GM21423 (cell line): ENCODE results near the gene SULT2A1.
"Not testable (repeated sequence)": the region's sequence is repeated elsewhere in the genome, so short reads cannot be mapped to it uniquely, and the experiment has no call there.

Experiments
- ATAC-seq: cut with Tn5 transposase; IDR thresholded peaks from one replicate; pipeline ENCODE4 v1.9.1; 2021; ENCODE audit warnings: mild to moderate bottlenecking, moderate library complexity; ENCODE audit not compliant: unreplicated experiment

The SULT2A1 gene, protein sequence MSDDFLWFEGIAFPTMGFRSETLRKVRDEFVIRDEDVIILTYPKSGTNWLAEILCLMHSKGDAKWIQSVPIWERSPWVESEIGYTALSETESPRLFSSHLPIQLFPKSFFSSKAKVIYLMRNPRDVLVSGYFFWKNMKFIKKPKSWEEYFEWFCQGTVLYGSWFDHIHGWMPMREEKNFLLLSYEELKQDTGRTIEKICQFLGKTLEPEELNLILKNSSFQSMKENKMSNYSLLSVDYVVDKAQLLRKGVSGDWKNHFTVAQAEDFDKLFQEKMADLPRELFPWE

DNA sequence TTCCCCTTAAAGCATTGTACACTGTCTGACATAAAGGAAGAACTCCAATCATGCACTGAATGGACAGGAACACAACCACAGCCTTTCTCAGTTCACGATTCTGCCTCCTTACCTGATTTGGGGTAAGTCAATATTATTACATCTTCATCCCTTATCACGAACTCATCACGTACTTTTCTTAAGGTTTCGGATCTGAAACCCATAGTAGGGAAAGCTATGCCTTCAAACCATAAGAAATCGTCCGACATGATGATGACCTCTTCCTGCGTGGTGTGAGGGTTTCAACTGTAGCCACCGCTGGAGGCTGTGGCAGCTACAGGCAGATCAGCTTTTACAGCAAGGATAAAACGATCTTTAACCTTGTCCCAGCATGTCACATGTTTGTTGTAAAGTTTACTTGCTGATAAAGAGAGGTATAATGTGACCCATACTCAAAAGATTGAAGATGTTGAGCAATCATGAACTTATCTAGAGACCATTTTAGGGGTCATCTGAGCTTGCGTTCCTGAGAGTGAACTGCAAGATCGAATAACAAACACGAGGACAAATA is at the start of gene SULT2A1:
Gene SULT2A1, minus strand, starts transcription at position 306 of the 550 bp plus-strand sequence. Its CDS starts 58 bp downstream, at position 248.
- ATAC-seq: no peak

DNA sequence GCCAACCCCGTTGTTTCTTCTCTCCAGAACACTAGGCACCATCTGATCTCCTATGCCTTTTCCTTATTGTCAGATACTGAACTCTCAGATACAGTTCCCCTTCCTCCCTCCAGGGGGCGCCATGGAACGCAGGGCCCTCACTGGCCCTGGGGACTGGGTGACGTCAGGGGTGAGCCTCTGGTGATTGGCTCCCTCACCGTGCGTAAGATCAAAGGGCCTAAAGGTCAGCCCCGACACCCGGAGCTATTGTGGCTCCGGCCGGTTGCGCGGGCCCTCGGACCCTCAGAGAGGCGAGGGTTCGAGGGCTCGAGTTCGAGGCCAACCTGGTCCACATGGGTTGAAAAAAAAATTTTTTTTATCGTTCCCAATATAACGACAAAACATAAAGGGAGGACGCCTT is 42.5 kb upstream of the SULT2A1 start:
- not testable (repeated sequence) for ATAC-seq

DNA sequence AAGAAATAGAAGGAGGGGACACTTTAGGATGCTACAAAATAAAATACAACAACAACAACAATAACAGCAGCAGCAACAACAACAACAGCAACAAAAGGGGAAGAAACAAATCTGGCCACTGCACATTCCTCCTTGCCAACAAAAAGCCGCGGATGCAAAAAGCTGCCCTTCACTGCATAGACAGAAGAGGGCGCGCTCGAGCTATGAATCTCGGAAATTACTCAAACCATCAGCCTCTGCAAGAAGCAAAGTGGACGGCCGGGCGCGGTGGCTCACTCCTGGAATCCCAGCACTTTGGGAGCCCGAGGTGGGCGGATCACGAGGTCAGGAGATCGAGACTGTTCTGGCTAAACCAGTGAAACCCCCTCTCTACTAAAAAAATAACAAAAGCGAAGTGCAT is 34.0 kb upstream of the SULT2A1 start:
- not testable (repeated sequence) for ATAC-seq

DNA sequence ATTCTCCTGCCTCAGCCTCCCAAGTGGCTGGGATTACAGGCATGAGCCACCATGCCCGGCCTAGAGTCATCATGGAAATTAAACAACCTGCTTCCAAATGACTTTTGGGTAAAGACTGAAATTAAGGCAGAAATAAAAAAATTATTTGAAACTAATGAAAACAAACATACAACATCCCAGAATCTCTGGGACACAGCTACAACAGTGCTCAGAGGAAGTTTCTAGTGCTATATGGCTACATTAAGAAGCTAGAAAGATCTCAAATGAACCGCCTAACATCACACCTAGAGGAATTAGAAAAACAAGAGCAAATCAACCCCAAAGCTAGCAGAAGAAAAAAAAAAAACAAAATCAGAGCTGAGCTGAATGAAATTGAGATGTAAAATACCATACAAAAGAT is 24.1 kb upstream of the SULT2A1 start:
- ATAC-seq: not testable (repeated sequence)

DNA sequence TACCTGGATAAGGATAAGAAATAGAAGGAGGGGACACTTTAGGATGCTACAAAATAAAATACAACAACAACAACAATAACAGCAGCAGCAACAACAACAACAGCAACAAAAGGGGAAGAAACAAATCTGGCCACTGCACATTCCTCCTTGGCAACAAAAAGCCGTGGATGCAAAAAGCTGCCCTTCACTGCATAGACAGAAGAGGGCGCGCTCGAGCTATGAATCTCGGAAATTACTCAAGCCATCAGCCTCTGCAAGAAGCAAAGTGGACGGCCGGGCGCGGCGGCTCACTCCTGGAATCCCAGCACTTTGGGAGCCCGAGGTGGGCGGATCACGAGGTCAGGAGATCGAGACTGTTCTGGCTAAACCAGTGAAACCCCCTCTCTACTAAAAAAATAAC is 23.2 kb upstream of the SULT2A1 start:
- not testable (repeated sequence) for ATAC-seq

DNA sequence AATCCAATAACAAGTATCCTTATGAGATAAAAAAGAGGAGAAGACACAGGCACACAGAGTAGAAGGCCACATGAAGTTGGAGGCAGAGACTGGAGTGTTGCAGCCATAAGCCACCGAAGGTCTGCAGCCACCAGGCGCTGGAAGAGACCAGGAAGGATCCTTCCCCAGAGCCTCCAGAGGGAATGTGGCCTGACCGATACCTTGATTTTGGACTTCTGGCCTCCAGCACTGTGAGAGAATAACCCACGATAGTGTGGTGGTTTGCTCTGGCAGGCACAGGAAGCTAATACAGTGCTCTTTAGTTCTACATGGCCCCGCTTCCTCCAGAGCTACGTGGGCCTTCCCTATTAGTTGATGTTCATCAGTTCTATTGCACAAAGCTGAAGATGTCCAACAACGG is 15.3 kb upstream of the SULT2A1 start:
- no peak for ATAC-seq

DNA sequence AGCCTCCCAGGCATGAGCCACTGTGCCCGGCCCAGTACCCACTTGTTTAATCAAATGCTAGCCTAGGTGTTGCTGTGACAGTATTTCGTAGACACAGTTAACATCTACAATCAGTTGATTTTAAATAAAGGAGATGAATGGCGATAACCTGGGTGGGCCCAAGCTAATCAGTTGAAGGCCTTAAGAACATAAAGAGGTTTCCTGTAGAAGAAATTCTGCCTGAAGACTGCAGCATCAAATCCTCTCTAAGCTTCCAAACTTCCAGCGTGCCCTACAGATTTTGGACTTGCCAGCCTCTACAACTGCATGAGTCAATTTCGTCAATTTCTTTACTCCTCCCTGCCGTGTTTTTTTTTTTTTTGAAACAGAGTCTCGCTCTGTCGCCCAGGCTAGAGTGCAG is 13.2 kb upstream of the SULT2A1 start:
- no peak for ATAC-seq

DNA sequence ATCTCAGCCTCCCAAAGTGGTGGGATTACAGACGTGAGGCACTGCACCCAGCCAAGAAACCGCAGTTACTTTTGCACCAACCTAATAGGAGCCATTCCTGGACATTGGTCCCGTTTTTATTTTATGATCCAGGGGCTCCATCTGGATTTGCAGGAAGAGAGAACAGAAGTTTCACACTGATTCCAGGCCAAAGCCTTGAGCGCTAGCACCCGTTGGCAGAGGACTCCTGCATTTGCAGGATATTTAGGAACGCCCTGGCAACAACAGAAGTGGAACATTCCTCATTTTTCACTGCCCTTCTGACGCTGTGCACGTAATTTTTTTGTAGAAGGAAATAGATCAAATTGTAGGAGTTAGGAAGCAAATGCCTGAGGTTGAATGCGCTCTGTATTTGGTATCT is 11.7 kb upstream of the SULT2A1 start:
- no peak for ATAC-seq

DNA sequence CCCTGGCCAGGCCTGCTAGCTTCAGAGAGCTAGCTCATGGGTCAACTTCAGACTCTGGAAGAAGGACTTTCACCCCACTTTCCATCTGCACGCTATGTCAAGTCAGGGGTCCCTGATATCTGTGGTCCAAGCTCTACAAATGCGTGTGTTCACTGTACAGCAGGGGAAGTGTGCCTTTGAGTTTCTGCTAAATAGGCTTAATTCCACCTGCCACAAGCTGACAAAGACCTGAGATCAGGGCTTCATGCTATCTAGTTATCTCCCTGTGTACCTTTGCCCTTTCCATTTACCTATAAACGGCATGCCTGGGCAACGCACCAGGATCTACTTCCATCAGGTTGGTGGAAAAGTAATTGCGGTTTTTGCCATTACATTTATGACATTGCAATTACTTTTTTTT is 10.7 kb upstream of the SULT2A1 start:
- no peak for ATAC-seq

DNA sequence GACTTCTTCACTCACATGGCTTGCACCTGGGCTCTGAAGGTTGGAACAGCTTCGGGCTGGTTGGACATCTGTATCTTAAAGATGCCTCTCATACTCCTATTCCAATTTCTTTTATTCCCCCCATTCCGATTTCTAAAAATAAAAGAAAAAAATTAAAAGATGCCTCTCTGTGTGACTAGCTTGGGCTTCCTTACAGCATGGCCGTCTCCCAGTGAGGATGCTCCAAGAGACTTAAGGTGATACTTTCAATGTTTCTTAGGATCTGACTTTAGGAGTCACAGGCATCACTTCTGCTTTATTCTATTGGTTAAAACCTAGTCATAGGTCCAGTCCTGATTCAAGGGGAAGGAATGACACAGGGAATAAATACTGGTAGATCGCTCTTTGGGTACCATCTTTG is 9.9 kb upstream of the SULT2A1 start:
- ATAC-seq: no peak

DNA sequence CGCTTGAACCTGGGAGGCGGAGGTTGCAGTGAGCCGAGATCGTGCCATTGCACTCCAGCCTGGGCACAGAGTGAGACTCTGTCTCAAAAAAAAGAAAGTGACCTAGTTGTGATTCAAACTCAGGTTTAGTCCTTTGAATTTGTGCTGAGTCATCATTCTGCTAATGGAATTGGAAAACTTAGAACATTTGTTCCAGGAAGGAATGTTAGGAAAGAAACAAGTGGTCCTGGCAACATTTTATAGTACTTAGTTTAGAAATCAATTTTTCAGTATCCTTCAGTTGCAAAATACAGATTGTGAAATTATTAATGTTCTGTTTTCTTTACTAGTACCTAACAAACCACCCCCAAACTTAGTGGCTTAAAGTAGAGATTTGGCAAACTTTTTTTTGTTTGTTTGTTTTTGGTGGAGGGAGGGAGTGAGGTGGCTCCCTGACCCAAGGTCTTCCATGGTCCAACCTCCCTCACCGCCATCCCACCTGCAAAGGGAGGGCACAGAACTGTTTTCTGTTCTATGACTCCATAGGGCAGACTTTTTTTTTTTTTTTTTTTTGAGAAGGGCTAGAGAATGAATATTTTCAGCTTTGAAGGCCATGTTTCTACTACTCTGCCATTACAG is 9.2 kb upstream of the SULT2A1 start:
- no peak for ATAC-seq

DNA sequence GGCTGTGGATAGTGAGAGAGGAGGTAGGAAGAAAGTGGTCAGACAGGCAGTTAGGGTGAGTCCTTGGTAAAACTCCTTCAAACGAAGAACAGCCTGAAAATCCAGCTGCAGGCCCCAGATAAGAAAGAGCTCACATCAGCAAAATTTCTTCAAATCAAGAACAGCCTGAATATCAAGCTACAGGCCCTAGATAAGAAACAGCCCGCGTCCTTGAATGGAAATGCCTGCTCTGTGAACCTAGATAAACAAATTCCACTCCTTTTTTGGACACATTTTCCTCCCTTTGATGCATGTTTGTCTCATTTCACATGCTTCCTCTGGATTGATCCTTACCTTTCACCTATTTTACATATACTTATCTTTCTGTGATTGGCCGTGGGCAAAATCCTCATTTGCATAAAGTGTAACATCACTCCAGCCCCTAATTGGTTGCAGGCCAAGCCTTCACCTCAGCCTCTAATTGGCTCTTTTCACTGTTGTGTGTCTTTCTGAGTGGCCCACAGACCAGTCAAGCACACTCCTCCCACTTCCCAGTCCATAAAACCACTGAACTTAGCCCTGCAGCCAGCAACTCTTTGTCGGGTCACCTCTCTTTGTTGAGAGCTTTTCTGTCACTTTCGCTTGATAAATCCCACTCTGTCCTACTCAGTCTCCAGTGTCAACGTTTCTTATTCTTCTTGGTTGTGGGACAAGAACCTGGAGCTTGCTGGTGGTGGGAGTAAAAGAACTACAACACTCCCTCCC is 6.0 kb upstream of the SULT2A1 start:
- ATAC-seq: no peak

DNA sequence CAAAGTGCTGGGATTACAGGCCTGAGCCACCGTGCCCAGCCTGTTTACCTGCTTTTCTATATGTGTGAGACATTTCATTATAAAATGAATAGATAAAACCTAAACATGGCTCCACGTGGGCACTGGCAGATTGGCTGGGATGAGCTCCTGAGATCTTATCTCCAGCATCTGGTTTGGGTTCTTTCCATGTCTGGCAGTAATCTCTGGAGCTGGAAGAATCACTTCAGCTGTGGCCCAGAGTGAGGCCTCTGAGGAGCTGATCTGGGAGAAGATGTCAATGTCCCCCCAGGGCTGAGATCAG is 5.5 kb upstream of the SULT2A1 start:
- ATAC-seq: no peak

DNA sequence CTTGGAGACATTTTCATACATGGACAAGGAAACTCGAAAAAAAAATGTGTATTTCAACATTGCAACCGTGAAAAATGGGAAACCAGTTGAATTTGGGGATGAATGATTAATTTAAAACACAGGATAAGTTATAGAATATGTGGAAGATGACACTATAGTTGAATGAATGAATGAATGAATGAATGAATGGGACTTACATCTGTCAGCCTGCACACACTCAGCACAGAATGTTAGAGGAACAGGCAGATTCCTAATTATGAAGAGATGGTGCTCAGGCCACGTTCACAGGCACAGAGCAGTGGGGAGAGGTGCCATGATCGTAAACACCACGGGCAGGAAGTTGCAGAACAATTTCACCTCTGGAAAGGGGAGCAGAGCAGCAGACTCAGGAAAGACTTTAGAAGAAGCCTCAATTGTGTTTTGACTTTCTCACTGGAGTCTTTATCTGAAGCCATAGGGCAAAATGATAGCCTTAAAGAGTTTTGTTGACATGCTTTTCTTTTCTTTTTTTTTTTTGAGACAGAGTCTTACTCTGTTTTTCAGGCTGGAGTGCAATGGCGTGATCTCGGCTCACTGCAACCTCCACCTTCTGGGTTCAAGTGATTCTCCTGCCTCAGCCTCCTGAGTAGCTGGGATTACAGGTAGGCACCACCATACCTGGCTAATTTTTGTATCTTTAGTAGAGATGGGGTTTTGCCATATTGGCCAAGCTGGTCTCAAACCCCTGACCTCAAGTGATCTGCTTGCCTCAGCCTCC is 4.9 kb upstream of the SULT2A1 start:
- no peak for ATAC-seq

DNA sequence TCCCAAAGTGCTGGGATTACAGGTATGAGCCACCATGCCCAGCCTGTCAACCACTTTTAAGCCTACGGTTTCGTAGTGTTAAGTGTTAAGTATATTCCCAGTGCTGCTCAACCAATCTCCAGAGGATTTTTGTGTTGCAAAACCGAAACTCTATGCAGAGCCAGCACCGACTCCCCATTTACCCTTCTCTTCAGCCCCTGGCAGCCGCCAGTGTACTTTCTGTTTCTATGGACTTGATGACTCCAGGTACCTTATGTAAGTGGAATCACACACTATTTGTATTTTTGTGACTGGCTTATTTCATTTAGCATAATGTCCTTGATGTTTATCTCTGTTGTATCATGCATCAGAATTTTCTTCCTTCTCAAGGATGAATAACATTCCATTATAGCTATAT is 1.1 kb downstream of the SULT2A1 start:
- no peak for ATAC-seq

DNA sequence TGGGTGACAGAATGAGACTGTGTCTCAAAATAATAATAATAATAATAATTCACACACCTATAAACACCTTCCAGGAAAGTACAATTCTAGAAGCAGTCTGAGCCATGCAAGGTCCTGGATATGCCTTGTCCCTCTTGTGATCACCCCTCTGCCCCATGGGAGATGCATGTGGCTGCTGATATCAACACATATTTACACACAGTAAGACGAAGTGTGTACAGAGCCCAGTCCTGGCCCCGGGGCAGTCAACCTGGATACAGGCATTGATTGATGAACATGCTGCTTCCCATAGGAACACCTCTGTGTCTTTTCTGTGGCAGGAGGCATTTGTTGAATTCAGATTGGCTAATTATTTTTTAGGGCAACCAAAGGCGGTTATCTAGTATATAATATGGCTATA is 3.2 kb downstream of the SULT2A1 start:
- ATAC-seq: no peak

DNA sequence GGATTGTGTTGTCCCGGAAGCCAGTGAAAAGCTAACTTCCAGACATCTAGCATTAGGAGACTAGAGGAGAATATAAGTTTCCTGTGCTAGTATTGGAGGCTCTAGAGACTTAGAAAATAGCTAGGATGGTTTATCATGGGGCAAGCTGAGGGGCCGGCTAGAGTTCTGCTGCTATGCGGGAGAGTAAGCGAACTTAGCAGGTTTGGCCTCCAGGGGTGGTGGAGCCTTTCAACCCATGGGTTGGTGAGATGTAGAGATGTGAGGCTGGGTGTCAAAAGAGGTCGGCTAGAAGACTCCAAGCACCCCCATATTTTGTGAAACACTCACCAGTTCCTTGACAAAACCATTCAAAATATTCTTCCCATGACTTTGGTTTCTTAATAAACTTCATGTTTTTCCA is 4.4 kb downstream of the SULT2A1 start:
- ATAC-seq: no peak

DNA sequence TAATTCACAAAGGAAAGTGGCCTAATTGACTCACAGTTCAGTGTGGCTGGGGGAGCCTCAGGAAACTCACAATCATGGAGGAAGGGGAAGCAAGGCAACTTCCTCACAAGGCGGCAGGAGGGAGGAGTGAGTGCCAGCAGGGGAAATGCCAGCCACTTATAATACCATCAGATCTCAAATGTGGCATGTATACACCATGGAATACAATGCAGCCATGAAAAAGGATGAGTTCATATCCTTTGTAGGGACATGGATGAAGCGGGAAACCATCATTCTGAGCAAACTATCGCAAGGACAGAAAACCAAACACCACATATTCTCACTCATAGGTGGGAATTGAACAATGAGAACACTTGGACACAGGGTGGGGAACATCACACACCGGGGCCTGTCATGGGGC is 6.7 kb downstream of the SULT2A1 start:
- not testable (repeated sequence) for ATAC-seq

DNA sequence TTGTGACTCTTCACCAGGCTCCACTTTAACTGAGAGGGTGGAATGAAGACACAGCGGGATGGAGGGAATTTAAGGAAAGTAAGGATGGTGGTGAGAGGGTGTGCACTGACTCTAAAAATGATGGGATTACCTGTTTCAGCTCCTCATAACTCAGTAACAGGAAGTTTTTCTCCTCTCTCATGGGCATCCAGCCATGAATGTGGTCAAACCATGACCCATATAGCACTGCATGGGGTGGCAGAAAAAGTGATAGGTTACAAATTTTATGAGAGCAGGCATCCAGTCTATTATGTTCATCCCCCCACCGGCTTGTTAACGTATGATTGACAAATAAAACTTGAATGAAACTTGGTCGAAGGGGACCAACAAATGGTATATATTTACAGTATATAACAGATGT is 7.2 kb downstream of the SULT2A1 start:
- ATAC-seq: no peak

DNA sequence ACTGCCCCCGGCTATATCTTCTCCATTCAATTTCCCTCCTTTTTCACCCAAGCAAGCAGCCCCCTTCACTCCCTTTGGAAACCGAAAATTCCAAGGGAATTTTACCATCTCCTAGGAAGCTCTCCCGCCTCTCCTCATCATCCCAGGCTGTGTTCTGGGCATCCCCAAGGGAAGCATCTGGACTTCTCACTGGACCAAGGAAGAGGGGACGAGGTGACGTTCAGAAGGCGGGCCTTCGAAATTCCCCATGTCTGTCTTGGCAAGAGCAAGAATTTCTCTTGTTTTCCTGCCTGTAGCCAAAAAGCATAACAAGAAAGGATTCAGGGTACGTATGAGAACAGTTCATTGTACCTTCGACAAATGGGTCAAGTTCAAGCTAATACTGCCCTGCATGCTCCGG is 20.9 kb downstream of the SULT2A1 start:
- ATAC-seq: no peak

DNA sequence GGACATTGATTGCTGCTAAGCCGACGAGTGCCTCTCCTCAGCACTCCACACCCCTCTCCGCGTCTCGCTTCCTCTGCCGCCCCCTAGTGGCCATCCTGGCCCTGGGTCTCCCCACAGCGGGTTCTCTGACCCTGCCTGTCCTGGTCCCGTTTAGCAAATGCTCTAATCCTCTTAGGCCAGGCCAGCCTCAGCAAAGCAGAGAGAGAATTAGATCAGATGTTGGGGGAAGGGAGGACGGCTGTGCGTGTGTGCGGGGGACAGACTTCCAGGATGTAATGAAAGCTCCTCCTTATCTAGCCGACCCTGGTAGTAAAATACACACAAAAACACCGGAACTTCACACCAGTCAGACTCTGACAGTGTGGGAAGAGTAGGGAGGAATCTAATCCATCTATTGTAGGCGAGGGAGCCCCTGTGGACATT is 22.6 kb downstream of the SULT2A1 start:
- no peak for ATAC-seq
